Esophagus muscularis mucosa (tissue), 4 donors: Measurements from ENCODE around the gene RHBDF2. TPM values are rescaled to one million over a fixed set of nuclear protein-coding genes. Genes with fewer than 3 reads are reported as not detected.

Experiments used
- DNase-seq: peaks from one replicate; pipeline ENCODE4 v3.0.0-alpha.2; 2017; ENCODE audit errors: extremely low spot score
- H3K27ac ChIP-seq, 4 donors: fragments of 200-600 bp; sonication (generic); replicated peaks in 1 of 4; 1 replicate in 3 of 4; 2 replicates in 1 of 4; pipeline ENCODE4 v1.5.1; 2016 to 2019; ENCODE audit warnings: mild to moderate bottlenecking in 1 of 4
- H3K27me3 ChIP-seq, 4 donors: fragments of 200-600 bp; sonication (generic); one replicate each; pipeline versions ENCODE4 v1.5.1 to v1.6.0; 2016 to 2019
- H3K36me3 ChIP-seq, 4 donors: fragments of 200-600 bp; sonication (generic); one replicate each; pipeline ENCODE4 v1.5.1; 2016 to 2019
- H3K4me1 ChIP-seq, 4 donors: fragments of 200-600 bp; sonication (generic); one replicate each; pipeline ENCODE4 v1.5.1; 2016 to 2019
- H3K4me3 ChIP-seq, 4 donors: fragments of 200-600 bp; sonication (generic); 1 replicate in 2 of 4; 2 replicates in 2 of 4; pipeline ENCODE4 v1.5.1; 2016 to 2019; ENCODE audit warnings: mild to moderate bottlenecking in 4 of 4, moderate library complexity in 1 of 4
- H3K9me3 ChIP-seq, 4 donors: fragments of 200-600 bp; sonication (generic); 1 replicate in 3 of 4; 2 replicates in 1 of 4; pipeline ENCODE4 v1.5.1; 2016 to 2019
- EP300 ChIP-seq: sonication (generic); formaldehyde crosslinking; IDR thresholded peaks from one replicate; pipeline ENCODE4 v1.6.1; 2017; ENCODE audit warnings: antibody characterized with exemption
- POLR2A ChIP-seq: fragments of 450-650 bp; IDR thresholded peaks from one replicate; pipeline ENCODE4 v1.6.1; 2017; ENCODE audit warnings: antibody characterized with exemption, moderate library complexity, mild to moderate bottlenecking, low read depth
- POLR2AphosphoS5 ChIP-seq, 2 donors: sonication (generic); formaldehyde crosslinking; IDR thresholded peaks; one replicate each; pipeline ENCODE4 v1.6.1; 2017; ENCODE audit warnings: antibody characterized with exemption in 2 of 2
- WGBS: methylation state at CpG from one replicate; pipeline ENCODE4 v1.1.5; 2018; 5-methylcytosine and 5-hydroxymethylcytosine counted together
- intact Hi-C: fragments of 100-400 bp; cut with DNase I; formaldehyde crosslinking; loops from one replicate; pipeline ENCODE4 v1.15.1; 2023
- total RNA-seq, 4 donors: library from RNA; depleted of rRNA; stranded (reverse); fragments of >200 nt; gene quantifications; one replicate each; pipeline versions ENCODE4 v1.1.0 to v1.2.1, GENCODE V29; 2016
- TF ChIP-seq, protein P1 (sequence below), 3 experiments: fragments of 200-600 bp in 2 of 3; fragments of 450-650 bp in 1 of 3; sonication (generic) in 2 of 3; IDR thresholded peaks; one replicate each; pipeline ENCODE4 v1.5.1; 2017 to 2019; ENCODE audit warnings: antibody characterized with exemption in 3 of 3, mild to moderate bottlenecking in 2 of 3, moderate library complexity in 1 of 3

Gene RHBDF2
- total RNA-seq, 4 donors from 2014 or later, result 12.9 to 22.5 (median 15.4) TPM

DNA sequence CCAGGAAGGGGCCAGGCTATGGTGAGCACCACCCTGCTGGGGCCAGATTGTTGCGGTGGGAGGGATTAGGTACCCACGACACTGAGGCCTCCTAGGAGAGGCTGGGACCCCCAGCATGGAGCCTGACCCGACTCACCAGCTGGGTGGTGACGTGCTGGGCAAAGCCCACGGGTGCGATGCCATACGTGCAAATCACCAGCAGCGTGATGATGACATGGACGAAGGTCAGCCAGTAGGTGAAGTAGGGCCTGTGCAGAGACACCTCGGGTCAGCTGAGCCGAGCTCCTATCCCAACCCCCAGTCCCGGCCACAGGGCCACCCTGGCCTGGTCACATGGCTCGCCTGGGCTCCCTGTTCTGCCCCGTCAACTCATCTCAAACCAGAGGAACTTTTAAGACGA is 26.3 kb downstream of the RHBDF2 start:
- 96% methylated on average over 14 of the region's 15 CpGs for whole genome bisulfite sequencing
- TF ChIP-seq POLR2A, result no peak
- TF ChIP-seq, protein P1, sequence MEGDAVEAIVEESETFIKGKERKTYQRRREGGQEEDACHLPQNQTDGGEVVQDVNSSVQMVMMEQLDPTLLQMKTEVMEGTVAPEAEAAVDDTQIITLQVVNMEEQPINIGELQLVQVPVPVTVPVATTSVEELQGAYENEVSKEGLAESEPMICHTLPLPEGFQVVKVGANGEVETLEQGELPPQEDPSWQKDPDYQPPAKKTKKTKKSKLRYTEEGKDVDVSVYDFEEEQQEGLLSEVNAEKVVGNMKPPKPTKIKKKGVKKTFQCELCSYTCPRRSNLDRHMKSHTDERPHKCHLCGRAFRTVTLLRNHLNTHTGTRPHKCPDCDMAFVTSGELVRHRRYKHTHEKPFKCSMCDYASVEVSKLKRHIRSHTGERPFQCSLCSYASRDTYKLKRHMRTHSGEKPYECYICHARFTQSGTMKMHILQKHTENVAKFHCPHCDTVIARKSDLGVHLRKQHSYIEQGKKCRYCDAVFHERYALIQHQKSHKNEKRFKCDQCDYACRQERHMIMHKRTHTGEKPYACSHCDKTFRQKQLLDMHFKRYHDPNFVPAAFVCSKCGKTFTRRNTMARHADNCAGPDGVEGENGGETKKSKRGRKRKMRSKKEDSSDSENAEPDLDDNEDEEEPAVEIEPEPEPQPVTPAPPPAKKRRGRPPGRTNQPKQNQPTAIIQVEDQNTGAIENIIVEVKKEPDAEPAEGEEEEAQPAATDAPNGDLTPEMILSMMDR (IDR thresholded peaks at IDR 0.05), result no peak
- no peak for TF ChIP-seq POLR2AphosphoS5 (IDR thresholded peaks at IDR 0.05)
- no peak for TF ChIP-seq EP300
- intact Hi-C loops, result no loop called here
- DNase-seq, result no peak
- no peaks in the 10 kb centered on the region for H3K27me3 ChIP-seq
- H3K9me3 ChIP-seq, result no peaks in the 10 kb centered on the region
- H3K27ac ChIP-seq, result no peak overlapping the region
- H3K36me3 ChIP-seq, result peaks cover 0 to 74% (median 45%) of the 10 kb centered on the region in 4 donors
- H3K4me1 ChIP-seq, result no peaks in the 10 kb centered on the region
- no peak overlapping the region for H3K4me3 ChIP-seq

DNA sequence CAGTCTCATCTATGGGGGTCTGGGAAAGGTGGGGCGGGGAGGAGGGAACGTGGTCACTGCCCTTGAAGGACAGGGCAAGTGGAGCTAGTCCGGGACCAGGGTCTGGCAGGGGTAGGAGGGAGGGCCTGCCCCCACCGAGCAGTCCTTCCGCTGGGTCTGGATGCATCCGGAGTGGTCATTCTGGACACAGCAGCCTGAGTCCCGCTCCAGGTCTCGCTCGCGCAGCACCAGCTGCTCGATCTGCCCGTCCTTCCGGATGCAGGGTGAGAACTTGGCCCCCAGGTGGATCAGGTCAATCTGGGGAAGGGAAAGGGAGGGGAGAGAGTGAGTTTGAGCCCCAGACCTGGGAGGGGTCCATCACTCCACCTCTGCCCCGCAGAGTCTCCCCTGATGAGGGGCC is 27.0 kb downstream of the RHBDF2 start:
- H3K4me3 ChIP-seq, result no peak overlapping the region
- DNase-seq, result no peak
- intact Hi-C loops, result no loop called here
- H3K4me1 ChIP-seq, result no peaks in the 10 kb centered on the region
- TF ChIP-seq EP300 (no peak), POLR2A (no peak)
- TF ChIP-seq, protein P1 (IDR thresholded peaks at IDR 0.05), result no peak
- H3K27ac ChIP-seq, result no peak overlapping the region
- peaks cover 0 to 69% (median 45%) of the 10 kb centered on the region in 4 donors for H3K36me3 ChIP-seq
- 97% methylated on average over 9 of the region's 14 CpGs for WGBS
- no peaks in the 10 kb centered on the region for H3K27me3 ChIP-seq
- no peaks in the 10 kb centered on the region for H3K9me3 ChIP-seq

DNA sequence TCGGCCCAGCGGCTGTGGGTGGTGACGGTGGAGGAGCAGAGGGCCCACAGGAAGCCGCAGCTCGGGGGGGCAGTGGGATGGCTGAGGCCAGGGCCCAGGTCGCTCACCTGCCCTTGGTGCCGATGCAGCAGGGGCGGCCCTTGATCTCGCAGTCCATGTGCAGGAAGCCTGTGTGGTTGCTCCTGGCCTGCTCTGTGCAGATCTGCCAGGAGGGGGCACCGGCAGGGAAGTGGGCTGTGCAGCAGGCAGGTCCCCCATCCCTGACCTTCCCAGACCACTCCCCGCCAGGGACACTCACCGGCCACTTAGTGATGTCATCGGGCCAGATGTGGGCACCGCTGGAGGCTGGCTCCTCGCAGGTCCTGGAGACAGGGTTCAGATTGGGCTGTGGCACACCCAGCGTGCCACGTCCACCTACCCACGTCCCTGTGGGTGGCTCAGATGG is 27.7 kb downstream of the RHBDF2 start:
- Histone ChIP-seq H3K36me3 (peaks cover 0 to 62% (median 42%) of the 10 kb centered on the region in 4 donors), H3K4me1 (no peaks in the 10 kb centered on the region), H3K27ac (no peak overlapping the region), H3K4me3 (no peak overlapping the region), H3K27me3 (no peaks in the 10 kb centered on the region), H3K9me3 (no peaks in the 10 kb centered on the region)
- TF ChIP-seq, protein P1 (IDR thresholded peaks at IDR 0.05), result peak in 1 of 3 experiments; percentile 8
- no peak for TF ChIP-seq POLR2AphosphoS5 (IDR thresholded peaks at IDR 0.05)
- WGBS, result 90% methylated on average over 10 of the region's 18 CpGs
- DNase-seq, result no peak
- intact Hi-C loops, result no loop called here

DNA sequence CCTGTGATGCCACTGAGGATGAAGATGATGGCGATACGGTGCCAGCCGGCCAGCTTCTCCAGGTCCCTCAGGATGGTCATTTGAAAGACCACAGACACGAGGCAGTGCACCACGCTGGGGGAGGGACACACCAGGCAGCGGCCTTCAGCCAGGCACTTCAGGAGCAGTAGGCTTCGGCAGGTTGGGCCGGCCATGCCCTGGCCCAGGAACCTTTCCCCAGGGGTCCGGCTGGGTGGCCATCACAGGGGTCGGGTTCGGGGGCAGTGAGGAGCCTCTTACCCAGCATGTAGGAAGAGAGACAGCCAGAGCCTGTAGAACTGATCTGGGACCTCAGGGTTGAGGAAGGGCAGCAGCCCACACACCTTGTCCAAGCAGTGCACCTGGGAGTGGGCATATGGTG is 28.5 kb downstream of the RHBDF2 start:
- Histone ChIP-seq H3K27ac (no peak overlapping the region), H3K9me3 (no peaks in the 10 kb centered on the region), H3K4me1 (no peaks in the 10 kb centered on the region), H3K36me3 (peaks cover 0 to 56% (median 42%) of the 10 kb centered on the region in 4 donors), H3K27me3 (no peaks in the 10 kb centered on the region), H3K4me3 (no peak overlapping the region)
- DNase-seq, result no peak
- 96% methylated on average over 9 of the region's 11 CpGs for WGBS
- intact Hi-C loops, result no loop called here
- no peak for TF ChIP-seq POLR2A
- TF ChIP-seq, protein P1 (IDR thresholded peaks at IDR 0.05), result no peak
- TF ChIP-seq EP300, result no peak
- no peak for TF ChIP-seq POLR2AphosphoS5 (IDR thresholded peaks at IDR 0.05)

DNA sequence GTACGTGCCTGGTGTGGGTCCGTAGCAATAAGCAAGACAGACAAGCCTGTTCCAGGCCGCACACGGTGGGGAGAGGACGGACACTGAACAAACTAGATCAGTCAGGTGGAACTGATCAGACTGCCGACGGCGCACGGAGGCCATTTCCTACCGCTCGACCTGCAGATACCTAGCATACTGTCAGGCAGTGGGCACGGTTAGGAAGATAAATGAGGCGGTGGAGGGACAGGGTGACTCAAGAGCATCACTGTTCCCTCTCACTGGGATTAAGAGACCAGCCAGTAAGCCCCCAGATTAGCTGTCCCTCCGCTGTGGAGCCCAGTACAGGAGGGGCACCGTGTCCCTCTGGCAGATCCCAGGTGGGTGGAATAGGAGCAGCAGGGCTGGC is 29.0 kb downstream of the RHBDF2 start:
- Histone ChIP-seq H3K36me3 (peaks cover 0 to 52% (median 41%) of the 10 kb centered on the region in 4 donors), H3K9me3 (no peaks in the 10 kb centered on the region), H3K4me1 (no peaks in the 10 kb centered on the region), H3K4me3 (no peak overlapping the region), H3K27me3 (no peaks in the 10 kb centered on the region), H3K27ac (no peak overlapping the region)
- intact Hi-C loops, result no loop called here
- WGBS, result 91% methylated on average over 14 of the region's 15 CpGs
- TF ChIP-seq POLR2A (no peak), POLR2AphosphoS5 (IDR thresholded peaks at IDR 0.05) (no peak), EP300 (no peak)
- TF ChIP-seq, protein P1 (IDR thresholded peaks at IDR 0.05), result no peak
- no peak for DNase-seq
